NCI-H2107 (cell line): Measurements from ENCODE around the gene NTN5.
"Not testable (repeated sequence)": the region's sequence is repeated elsewhere in the genome, so short reads cannot be mapped to it uniquely, and the experiment has no call there.

Source experiments
- DNase-seq: peaks from one replicate; lab custom pipeline; 2025; lab: John Stamatoyannopoulos, UW

NTN5 gene

DNA sequence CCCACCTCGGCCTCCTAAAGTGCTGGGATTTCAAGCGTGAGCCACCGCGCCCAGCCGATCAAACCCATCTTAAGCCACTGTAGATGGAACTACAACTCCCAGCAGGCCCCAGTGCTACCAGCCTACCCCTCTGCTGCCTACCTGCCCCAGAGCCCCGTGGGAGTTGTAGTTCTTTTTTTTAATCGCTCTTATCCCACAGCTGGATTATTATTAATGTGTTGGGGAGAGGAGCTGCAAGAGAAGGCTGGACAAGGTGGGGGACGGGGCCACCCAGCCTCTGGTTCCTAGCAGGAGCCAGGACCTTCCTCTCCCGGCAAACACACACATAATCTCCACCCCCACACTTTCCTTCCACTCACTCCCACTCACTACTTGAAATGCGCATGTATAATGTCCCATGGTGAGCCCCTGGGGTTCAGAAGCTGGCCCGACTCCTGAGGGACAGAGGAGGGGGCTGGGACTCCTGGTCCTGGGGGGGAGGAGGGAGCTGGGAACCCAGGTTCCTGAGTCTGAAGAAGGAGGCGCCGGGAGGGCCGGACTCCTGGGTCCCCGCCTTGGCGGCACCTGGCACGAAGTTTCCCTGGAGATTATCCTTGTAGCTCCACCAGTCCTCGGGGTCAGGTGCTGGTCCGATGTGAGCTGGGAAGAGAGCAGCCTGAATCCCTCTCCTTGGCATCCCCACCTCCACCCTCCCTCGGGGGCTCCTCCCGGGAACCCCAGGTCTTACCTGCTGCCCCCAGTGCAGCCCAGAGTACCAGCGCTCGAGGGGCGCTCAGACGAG is 27.8 kb downstream of the NTN5 start:
- DNase-seq = peak; percentile 43

- no peak for DNase-seq
Observed at GRCh38 chr19:48644355-48644754, 28.5 kb downstream of the NTN5 start.

- DNase-seq = no peak
Observed at GRCh38 chr19:48642862-48643261, 30.0 kb downstream of the NTN5 start.

GRCh38 chr19:48641850-48642249 is 31.0 kb downstream of the NTN5 start:
- DNase-seq = no peak

DNA sequence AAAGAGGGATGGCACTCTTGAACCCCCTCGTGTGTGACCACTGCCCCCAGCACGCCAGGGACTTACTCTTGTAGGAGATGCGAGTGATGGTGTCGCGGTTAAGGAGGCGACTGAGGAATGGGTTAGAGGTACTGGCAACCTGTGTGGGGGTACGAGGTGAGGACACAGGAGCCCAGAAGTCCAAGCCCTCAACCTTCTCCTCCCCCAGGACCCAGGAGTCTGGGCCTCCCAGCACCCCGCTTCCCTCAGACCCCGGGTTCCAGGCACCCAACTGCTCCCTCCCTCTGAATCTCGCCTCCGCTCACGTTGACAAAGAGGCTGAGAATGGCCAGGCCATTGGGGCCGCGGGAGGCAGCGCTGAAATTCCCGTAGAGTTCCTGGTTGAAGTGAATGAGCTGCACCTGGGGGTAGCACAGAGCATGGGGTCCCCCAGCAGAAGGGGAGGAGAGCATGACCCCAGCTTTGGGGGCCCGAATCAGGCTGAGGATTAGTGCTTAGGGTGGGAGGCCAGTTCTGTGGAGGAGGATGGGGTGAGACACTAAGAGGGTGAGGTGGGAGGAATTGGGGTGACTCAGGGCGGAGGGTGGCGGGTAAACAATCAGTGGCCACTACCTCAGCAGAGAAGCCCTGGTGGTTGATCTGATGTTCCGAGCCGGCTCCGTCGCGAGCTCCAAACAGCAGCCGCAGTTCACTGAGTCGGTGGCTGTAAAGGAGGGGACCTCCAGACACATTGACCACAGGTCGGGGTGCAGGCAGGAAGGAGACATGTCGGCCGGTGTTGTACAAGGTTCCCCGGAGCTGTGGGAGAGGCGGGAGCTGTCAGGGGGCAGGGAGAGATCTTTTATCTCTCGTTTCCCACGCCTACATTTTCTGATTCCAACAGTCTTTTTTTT is 33.1 kb downstream of the NTN5 start:
- DNase-seq = no peak

GRCh38 chr19:48638831-48639381 is 33.9 kb downstream of the NTN5 start:
- no peak for DNase-seq

- DNase-seq = peak; percentile 62
Observed at GRCh38 chr19:48637948-48638830, 34.6 kb downstream of the NTN5 start.

DNA sequence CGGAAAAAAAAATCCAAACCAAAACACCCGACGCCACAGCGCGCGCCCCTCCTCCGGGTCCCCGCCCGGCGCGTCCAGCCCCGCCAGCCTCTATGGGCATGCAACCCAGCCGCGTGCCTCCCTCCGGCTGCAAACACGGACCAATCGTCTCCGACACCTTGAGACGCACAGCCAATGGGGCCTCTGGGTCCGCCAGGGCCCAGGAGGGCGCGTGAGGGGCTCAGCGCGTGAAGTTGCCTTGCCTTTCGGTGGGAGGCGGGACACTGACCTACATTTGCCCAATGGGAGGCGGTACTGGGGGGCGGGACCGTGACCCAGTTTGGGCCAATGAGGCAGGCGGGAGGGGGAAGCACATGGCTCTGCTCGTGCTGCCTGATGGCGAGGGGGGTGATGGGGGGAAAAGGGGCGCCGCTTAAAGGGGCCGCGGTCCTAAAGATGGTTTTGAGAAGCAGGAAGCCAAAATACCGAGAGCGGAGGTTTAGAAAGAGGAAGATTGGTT is 35.3 kb downstream of the NTN5 start:
- DNase-seq = peak; percentile 97

- DNase-seq = no peak
Observed at GRCh38 chr19:48636859-48637448, 35.9 kb downstream of the NTN5 start, which contains the start of gene DBP. Gene DBP, minus strand, starts transcription at chr19:48637379. Its CDS starts 385 bp downstream, at chr19:48636994.

GRCh38 chr19:48635966-48636858 is 36.6 kb downstream of the NTN5 start:
- DNase-seq = no peak

DNA sequence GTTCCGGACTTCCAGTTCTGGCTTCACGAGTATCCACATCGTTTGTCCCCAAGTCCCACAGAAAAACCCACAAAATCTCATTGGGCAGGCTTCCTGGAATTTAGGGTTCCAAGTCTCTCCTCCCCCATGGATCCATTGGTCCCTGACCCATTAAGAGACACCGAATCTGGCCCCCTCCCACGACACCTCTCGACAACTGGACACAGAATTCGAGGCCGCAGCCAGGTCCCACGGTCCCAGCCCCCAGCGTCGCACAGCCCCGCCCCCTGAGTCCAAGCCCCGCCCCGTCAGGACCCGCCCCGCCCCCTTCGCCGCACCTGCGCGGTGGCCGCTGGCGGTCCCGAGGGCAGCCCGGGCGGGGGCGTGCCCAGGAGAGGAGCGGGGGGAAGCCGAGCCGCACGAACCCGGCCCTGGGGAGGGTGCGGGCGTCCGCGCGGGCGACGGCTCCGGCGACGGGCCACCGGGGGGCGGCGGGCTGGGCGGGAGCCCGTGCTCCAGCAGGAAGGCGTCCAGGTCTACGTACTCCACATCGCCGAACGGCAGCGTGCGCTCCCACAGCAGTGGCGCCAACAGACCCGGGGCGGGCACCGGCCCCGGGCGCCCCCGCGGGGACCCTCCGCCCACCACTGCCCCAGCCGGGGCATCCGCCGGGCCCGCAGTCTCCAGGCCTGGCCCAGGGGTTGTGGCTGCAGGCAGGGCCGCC is 37.4 kb downstream of the NTN5 start:
- DNase-seq = no peak

DNA sequence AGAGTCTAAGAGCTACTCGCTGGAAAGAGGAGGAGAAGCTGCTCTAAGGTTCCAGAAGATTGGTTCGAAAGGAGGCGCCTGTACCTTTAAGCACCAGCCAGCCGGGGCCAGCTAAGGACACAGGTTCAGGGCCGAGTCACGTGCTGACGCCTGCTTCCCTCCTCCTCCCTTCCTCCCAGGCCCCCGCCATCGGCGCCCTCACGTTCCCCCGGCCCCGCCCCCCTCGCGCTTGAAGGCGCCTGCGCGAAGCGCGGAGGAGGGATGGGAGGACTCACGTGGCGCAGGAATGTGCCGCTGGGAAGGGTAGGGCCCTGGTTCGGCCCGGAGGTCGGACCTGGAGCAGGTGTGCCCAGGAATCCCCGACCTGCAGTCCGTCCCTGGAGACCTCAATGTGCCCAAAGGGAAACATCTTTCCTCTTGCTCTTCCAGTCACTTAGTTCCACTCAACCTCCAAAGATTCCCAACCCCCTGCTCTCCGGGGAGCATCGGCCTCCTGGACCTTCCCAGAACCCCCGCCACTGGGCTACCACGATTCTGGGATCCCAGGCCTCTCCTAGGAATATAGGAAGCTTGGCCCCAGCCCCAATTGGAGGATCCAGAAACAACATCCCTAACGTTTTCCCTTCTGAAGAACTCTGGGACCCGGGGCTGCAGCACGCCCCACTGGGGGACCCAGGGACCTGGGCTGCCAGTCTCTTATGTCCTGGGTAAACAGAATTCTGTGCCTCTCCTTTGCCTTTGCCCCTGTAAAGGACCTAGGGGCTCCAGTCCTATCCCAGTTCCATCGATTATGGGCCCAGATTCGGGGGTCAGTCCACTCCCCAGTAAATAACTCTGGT is 38.2 kb downstream of the NTN5 start:
- peak; percentile 95 for DNase-seq

- DNase-seq = no peak
Observed at GRCh38 chr19:48634036-48634342, 38.8 kb downstream of the NTN5 start.

- no peak for DNase-seq
Observed at GRCh38 chr19:48633148-48634035, 39.4 kb downstream of the NTN5 start.

GRCh38 chr19:48632692-48633147 is 40.1 kb downstream of the NTN5 start:
- no peak for DNase-seq

- DNase-seq = not testable (repeated sequence)
Observed at GRCh38 chr19:48632286-48632685, 40.5 kb downstream of the NTN5 start.

DNA sequence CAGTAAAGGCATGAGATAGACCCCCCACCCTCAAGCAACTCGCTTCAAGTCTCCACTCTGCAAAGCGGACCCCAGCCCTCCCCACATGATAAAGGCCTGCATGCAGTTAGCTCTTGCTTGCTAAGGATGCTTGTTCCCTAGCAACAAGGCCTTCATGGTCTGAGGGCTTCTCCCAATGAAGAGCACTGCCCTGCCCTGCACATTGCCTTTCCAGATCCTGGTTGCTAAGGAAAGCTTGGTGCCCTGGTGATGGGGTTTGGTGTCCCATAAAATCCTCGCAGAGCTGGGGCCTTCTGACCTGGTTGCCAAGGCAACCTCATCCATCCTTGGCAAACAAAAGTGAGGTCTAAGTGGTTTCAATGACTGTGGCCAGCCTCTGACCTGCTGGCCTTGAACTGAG is 41.6 kb downstream of the NTN5 start:
- DNase-seq = no peak
